GM12878 (cell line): ENCODE data around the gene CROCC. TPM values are rescaled to one million over a fixed set of nuclear protein-coding genes. Genes with fewer than 3 reads are reported as not detected.
"Not testable (repeated sequence)": the region's sequence is repeated elsewhere in the genome, so short reads cannot be mapped to it uniquely, and the experiment has no call there.

ENCODE experiments used
- ATAC-seq: fragments of 200-7000 bp; cut with Tn5 transposase; 3 replicates; pipeline ENCODE4 v1.9.1; 2020; ENCODE audit warnings: mild to moderate bottlenecking, moderate library complexity
- BruUV-seq: library from RNA; stranded (reverse); fragments of 400-500 nt; replicated peaks from 2 replicates; lab custom pipeline; 2021; lab: Mats Ljungman, UMichigan
- CTCF ChIA-PET: fragments of 300-600 bp; sonication (Branson Sonifier 250); formaldehyde crosslinking; extraction: SDS; loops from one replicate; lab custom pipeline; 2021; ENCODE audit warnings: inconsistent platforms; lab: Yijun Ruan, JAX
- POLR2A ChIA-PET: fragments of 350-600 bp; formaldehyde crosslinking; extraction: SDS; loops from one replicate; lab custom pipeline; 2021; ENCODE audit warnings: inconsistent platforms; lab: Charles Lee
- RAD21 ChIA-PET: fragments of 300-600 bp; sonication (Branson Sonifier 250); formaldehyde crosslinking; loops from one replicate; lab custom pipeline; 2023; ENCODE audit warnings: antibody characterized with exemption; ENCODE audit not compliant: unreplicated experiment; lab: Charles Lee
- SMC1A ChIA-PET: fragments of 300-600 bp; sonication (Branson Sonifier 250); formaldehyde crosslinking; loops from one replicate; lab custom pipeline; 2023; ENCODE audit not compliant: unreplicated experiment, uncharacterized antibody; lab: Charles Lee
- DNase-seq: peaks from one replicate; pipeline ENCODE4 v3.0.0-alpha.2; 2011; ENCODE audit warnings: low read depth, low spot score
- FAIRE-seq: peaks from 3 replicates; lab custom pipeline; 2011; peaks lifted over from hg19 to GRCh38; lab: Jason Lieb, UNC
- H2AFZ ChIP-seq: 2 replicates; pipeline ENCODE4 v1.6.0; 2011; ENCODE audit warnings: low read depth, low read length, control low read depth; ENCODE audit not compliant: control insufficient read depth
- H3K27ac ChIP-seq: 2 replicates; pipeline ENCODE4 v1.5.1; 2011; ENCODE audit warnings: control low read depth; ENCODE audit not compliant: control insufficient read depth, insufficient read depth
- H3K27me3 ChIP-seq, 2 experiments: replicated peaks in 1 of 2; 2 replicates each; pipeline versions ENCODE4 v1.6.0 to v1.6.1; 2011; ENCODE audit warnings: low read length in 1 of 2; ENCODE audit not compliant: control insufficient read depth in 2 of 2, insufficient read depth in 2 of 2
- H3K36me3 ChIP-seq, 2 experiments: 2 replicates each; pipeline ENCODE4 v1.5.1; 2011; ENCODE audit warnings: low read length in 1 of 2; ENCODE audit not compliant: control insufficient read depth in 2 of 2, insufficient read depth in 2 of 2
- H3K4me1 ChIP-seq: 2 replicates; pipeline ENCODE4 v1.6.1; 2011; ENCODE audit warnings: mild to moderate bottlenecking, low read length, moderate library complexity, mixed read lengths; ENCODE audit not compliant: control insufficient read depth, insufficient read depth
- H3K4me2 ChIP-seq: 2 replicates; pipeline ENCODE4 v1.6.0; 2011; ENCODE audit warnings: control low read depth; ENCODE audit not compliant: control insufficient read depth, insufficient read depth
- H3K4me3 ChIP-seq: fragments of 200-600 bp; sonication (generic); 2 replicates; pipeline ENCODE4 v1.5.1; 2016
- H3K79me2 ChIP-seq: 2 replicates; pipeline ENCODE4 v1.6.0; 2011; ENCODE audit warnings: low read length; ENCODE audit not compliant: control insufficient read depth, insufficient read depth
- H3K9ac ChIP-seq: 2 replicates; pipeline ENCODE4 v1.8.0; 2011; ENCODE audit warnings: low read length, control low read depth, mixed read lengths; ENCODE audit not compliant: control insufficient read depth, insufficient read depth
- H3K9me3 ChIP-seq: replicated peaks from 3 replicates; pipeline ENCODE4 v1.5.1; 2011; ENCODE audit warnings: mild to moderate bottlenecking, low read length; ENCODE audit not compliant: control insufficient read depth, insufficient read depth
- H4K20me1 ChIP-seq: 2 replicates; pipeline ENCODE4 v1.6.0; 2011; ENCODE audit not compliant: control insufficient read depth, insufficient read depth
- NKRF ChIP-seq: fragments of 450-650 bp; conservative IDR thresholded peaks from 2 replicates; pipeline ENCODE4 v1.6.1; 2017; ENCODE audit warnings: mild to moderate bottlenecking, moderate library complexity
- POLR2AphosphoS2 ChIP-seq: IDR thresholded peaks from 2 replicates; pipeline ENCODE4 v1.6.1; 2011; ENCODE audit warnings: low read depth, mild to moderate bottlenecking, low read length, improper control_type of control experiment, moderate library complexity
- WGBS: methylation state at CpG from one replicate; pipeline ENCODE4 v1.1.6; 2016; ENCODE audit warnings: low lambda C conversion rate; ENCODE audit not compliant: insufficient replicate concordance, insufficient coverage; ENCODE audit errors: missing lambda C conversion rate; 5-methylcytosine and 5-hydroxymethylcytosine counted together
- in situ Hi-C: fragments of 300-500 bp; cut with MboI; formaldehyde crosslinking; loops from 9 replicates; pipeline ENCODE4 v1.14.3; 2018; ENCODE audit warnings: mixed read lengths
- intact Hi-C: fragments of 100-400 bp; cut with micrococcal nuclease; formaldehyde crosslinking; loops from one replicate; pipeline ENCODE4 v1.14.2; 2022; ENCODE audit not compliant: unreplicated experiment
- polyA plus RNA-seq, 11 experiments: library from polyadenylated mRNA; depleted of rRNA in 4 of 11; unstranded in 6 of 11; stranded (reverse) in 5 of 11; fragments of >200 nt; fragmentation: Nextera tagmentation in 4 of 11; fragmentation: Illumina TruSeq in 1 of 11; extraction: Ambion mirVana in 4 of 11; extraction: Trizol in 1 of 11; gene quantifications; 1 replicate in 1 of 11; 2 replicates in 10 of 11; pipeline versions ENCODE4 v1.2.1 to v1.2.3, GENCODE V29; 2011 to 2016; ENCODE audit warnings: inconsistent platforms in 2 of 11, missing spikeins in 2 of 11, low read depth in 1 of 11
- total RNA-seq, 4 experiments: library from RNA; depleted of rRNA in 3 of 4; stranded (reverse); fragments of >200 nt in 3 of 4; fragmentation: Illumina TruSeq in 1 of 4; extraction: Trizol in 1 of 4; gene quantifications; 2 replicates each; pipeline versions ENCODE4 v1.2.1 to v1.2.3, GENCODE V29; 2013 to 2021

Gene CROCC
- total and polyA plus RNA-seq, 10 of the 15 experiments (the other 5 are each of a cell fraction or from before 2014, with no cell fraction given): 0.04 to 5.5 (median 2.3) TPM

- TF ChIP-seq NKRF (no peak), POLR2AphosphoS2 (no peak)
Measured at GRCh38 chr1:16921391-16922185, at the start of gene CROCC (continued).

GRCh38 chr1:16872152-16873075 lies 49.3 kb upstream of the CROCC start:
- SMC1A ChIA-PET, H3K9ac ChIP-seq, intact Hi-C loops: not testable (repeated sequence)

GRCh38 chr1:16873076-16873879 lies 48.5 kb upstream of the CROCC start:
- 33% methylated on average over 42 of the region's 52 CpGs for WGBS
- H3K4me1 ChIP-seq, SMC1A ChIA-PET, H3K27ac ChIP-seq, in situ Hi-C loops, H3K4me3 ChIP-seq, H3K9ac ChIP-seq, ATAC-seq, H3K27me3 ChIP-seq, H3K79me2 ChIP-seq, intact Hi-C loops, DNase-seq, H3K4me2 ChIP-seq, POLR2A ChIA-PET, FAIRE-seq, RAD21 ChIA-PET, H4K20me1 ChIP-seq, BruUV-seq, H3K9me3 ChIP-seq, H3K36me3 ChIP-seq, H2AFZ ChIP-seq: not testable (repeated sequence)
- CTCF ChIA-PET: interaction anchor here (0.6 kb wide), 1 partner anchor 1915 kb away, joined by 3 read pairs; no protein-coding TSS in a partner anchor

More at GRCh38 chr1:16872152-16873075, 49.3 kb upstream of the CROCC start:
- H3K27me3 ChIP-seq, in situ Hi-C loops, H2AFZ ChIP-seq, RAD21 ChIA-PET, H3K9me3 ChIP-seq, H3K79me2 ChIP-seq, POLR2A ChIA-PET, H3K4me2 ChIP-seq, H3K4me3 ChIP-seq, H3K4me1 ChIP-seq, FAIRE-seq, H3K36me3 ChIP-seq, H3K27ac ChIP-seq, DNase-seq, CTCF ChIA-PET, H4K20me1 ChIP-seq, BruUV-seq: not testable (repeated sequence)
- whole genome bisulfite sequencing: 64% methylated on average over 56 of the region's 66 CpGs
- ATAC-seq: peak; percentile 51
